GM19467 (cell line): ENCODE results near the gene MYO18A.

Experiments used
- ATAC-seq: cut with Tn5 transposase; IDR thresholded peaks from one replicate; pipeline ENCODE4 v1.9.1; 2021; ENCODE audit warnings: mild to moderate bottlenecking, moderate library complexity; ENCODE audit not compliant: unreplicated experiment

The MYO18A gene

DNA sequence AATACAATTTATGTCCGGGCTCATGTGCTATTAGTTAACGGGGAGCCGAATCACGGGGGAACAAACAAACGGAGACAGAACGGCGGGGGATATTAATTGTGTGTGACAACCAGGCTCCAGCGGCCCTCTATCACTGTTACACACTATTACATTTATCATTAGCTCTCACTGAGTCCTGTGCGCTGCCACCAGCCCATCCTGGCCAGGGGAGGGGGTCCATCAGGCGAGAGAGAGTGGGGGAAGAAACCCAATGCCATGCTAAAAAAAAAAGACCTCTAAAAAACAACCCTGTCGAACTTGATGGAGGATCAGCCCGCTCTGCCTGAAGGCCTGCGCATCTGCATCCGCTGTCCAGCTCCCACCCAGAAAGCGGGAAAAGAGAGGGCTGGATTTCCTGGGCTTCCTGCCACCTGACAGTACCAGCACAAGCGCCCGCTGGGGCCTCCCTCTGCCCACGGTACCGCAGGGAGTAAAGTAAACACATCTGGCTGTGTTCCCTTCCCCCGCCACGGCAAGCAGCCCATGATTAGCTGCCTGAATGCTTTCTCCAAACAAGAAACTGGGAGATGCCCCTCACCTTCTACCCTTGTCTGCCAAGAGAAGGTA lies 95.6 kb downstream of the MYO18A start:
- ATAC-seq: no peak

DNA sequence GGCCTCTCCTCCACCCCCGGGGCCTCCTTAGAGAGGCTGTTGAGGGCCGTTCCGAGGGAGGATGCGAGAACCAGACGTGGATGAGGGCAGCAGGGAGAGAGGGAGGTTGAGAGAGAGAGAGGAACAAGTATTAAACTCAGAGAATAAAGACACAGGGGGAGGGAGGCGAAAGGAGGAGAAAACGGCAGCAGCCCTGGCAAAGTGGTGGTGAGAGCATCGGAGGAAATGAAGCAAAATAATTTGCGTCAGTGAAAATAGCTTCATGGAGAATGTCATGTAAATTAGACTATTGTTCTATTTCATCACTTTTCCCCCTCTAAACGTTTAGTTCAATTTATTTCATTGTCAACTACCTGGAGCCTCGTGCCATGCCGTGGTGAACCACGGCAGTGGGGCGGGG lies 99.2 kb downstream of the MYO18A start:
- ATAC-seq: no peak

GRCh38 chr17:29080323-29080722 lies 99.9 kb downstream of the MYO18A start:
- ATAC-seq: no peak

- no peak for ATAC-seq
Measured at GRCh38 chr17:29079887-29080286, 100.3 kb downstream of the MYO18A start.

DNA sequence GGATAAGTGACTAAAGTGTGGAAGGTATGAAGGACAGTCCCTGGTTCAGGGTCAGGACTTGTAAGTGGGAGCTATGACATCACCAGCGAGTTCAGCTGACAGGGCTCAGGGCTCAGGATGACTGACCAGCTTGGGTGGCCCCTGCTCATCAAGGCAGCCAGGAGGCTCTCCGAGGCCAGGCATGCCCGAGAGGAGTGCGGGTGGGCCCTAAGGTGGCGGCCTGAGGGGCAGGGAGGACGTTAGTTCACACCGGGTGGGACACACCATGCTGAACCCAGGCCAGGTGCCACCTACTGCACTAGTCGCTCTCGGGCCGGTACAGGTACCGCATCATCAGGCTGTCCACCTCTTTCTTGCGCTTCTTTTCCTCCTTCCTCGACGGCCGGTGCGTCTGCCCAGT lies 100.8 kb downstream of the MYO18A start:
- ATAC-seq: no peak

- no peak for ATAC-seq
Measured at GRCh38 chr17:29078183-29079045, 101.8 kb downstream of the MYO18A start.

DNA sequence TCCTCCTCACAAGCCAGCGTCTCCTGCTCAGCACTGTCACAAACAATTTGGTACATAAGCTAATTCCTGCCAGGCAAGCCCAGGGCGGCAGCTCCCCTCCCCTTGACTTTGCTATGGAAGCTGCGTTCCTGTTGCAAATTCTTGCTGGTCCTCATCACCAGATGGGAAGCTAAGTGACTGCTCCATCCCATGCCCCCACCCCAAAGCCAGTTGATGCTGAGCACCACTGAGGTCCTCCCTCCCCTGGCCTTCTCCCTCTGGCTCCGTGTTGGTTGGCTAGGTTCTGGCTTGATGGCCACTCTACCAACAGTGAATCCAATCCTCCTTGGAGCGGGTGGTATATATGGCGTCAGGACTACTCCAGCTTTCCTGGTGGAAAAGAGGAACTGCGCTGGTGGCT lies 102.9 kb downstream of the MYO18A start:
- ATAC-seq: no peak

GRCh38 chr17:29076722-29077121 lies 103.5 kb downstream of the MYO18A start:
- ATAC-seq: no peak

DNA sequence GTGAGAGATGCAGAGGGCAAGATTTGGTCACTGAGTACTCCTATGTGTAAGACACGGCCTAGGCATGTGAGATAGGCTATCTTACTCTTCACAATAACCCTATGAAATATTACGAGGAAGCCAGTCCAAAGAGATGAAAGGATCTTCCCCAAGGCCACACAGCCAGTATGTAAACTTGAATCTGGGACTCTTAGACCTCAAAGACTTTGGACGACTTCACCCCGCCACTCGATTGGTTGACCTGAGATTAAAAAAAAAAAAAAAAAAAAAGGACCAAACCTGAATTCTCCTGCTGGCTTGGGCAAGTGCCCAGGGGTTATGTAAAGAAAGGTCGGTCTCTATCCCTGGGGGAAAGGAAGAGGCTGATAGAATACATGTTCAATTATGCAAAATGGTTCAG lies 104.1 kb downstream of the MYO18A start:
- ATAC-seq: no peak

DNA sequence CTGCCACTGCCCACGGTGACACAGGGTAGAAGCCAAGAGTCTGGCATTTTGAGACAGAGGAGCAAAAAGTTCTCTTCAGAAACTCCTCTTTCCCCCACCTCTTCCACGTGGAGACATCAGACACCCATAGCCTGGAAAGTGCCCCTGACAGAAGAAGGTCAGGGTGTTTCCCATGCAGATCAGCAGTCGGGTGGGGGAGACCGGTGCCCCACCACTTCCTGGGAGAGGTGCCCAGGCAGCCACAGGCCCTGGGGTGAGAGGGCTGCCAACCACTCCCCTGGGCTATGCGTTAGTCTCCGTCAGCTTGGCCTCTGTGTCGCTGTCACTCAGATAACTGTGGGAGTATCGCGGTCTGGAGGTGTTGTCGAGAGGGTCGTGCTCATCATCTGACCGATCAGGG lies 105.7 kb downstream of the MYO18A start:
- no peak for ATAC-seq

GRCh38 chr17:29073520-29073919 lies 106.7 kb downstream of the MYO18A start:
- no peak for ATAC-seq

GRCh38 chr17:29073045-29073444 lies 107.2 kb downstream of the MYO18A start:
- ATAC-seq: no peak

DNA sequence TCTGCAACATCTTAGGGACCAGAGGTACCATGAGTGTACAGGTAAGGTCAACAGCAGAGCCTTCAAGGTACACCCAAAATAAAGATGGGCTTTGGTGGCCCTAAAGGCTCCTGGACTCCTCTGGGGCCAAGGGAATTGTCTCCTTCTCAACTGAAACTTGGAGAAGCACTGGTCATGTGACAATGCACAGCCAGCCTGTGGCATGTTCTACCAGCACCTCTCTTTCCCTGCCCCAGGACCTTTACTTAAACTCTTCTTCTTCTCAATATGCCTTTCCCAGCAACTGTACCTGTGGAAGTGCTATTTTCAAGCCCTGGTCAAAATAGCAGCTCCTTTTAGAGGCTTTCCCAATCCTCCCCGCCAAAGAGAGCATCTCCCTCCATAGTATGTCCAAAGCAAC lies 108.9 kb downstream of the MYO18A start:
- ATAC-seq: no peak

GRCh38 chr17:29070781-29071180 lies 109.4 kb downstream of the MYO18A start:
- no peak for ATAC-seq

DNA sequence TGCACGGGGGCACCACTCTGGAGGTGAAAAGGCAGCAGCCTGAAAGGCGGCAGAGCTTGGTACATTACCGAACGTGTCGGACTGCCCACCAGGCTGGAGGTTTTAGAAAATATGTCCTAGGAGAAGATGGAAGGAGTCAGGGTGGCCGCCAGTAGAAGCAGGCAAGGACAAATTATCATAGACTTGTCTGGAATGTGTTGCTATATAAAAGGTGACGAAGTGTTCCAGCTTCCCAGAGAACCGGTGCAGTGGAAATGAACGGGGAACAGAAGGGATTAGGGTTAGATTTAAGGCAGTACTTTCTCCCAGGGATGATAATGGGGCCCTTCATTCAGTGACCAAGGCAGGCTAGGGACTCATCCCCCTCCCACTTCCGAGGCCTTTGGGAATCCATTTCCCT lies 109.9 kb downstream of the MYO18A start:
- ATAC-seq: no peak

DNA sequence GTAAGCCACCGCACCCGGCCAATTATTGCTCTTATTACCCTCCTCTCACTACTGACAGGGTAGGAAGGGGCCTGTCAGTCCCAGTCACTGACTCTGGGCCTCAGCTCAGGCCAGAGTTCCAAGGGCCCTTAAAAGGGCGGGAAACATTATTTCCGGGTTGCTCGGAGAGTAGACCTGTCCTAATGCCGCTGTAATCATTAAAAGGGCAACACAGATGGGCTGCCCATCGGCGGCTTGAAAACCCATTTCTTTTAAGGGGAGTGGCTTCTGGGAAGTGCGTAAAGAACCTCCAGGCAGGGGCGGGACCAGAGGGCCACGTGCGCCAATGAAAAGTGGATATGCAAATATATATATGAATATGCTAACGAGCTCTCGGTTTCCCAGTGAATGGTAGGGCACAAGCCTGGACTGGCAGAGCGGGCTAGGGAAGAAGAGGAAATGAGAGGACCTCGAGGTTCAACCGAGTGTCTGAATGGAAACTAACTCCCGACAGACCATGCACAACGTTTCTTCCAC lies 110.6 kb downstream of the MYO18A start:
- ATAC-seq: no peak

- no peak for ATAC-seq
Measured at GRCh38 chr17:29068818-29069217, 111.4 kb downstream of the MYO18A start.

DNA sequence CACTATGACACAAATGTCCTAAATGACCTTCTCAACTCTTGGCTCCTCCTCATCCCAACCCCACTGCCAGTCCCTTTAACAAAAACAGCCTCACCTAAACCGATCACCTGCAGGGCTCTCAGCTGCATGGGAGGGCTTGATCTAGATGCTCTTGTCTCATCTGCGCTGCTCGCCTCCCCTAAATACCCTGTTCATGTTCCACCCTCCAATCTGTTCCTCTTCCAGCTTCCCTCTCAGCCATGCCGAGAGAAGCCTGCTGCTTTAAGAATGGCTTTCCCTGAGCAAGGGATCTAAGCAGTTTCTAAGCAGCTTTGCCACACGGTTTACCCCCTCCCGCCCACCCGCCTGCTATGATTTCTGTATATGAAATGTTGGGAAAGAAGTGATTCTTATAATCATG lies 113.6 kb downstream of the MYO18A start:
- no peak for ATAC-seq

DNA sequence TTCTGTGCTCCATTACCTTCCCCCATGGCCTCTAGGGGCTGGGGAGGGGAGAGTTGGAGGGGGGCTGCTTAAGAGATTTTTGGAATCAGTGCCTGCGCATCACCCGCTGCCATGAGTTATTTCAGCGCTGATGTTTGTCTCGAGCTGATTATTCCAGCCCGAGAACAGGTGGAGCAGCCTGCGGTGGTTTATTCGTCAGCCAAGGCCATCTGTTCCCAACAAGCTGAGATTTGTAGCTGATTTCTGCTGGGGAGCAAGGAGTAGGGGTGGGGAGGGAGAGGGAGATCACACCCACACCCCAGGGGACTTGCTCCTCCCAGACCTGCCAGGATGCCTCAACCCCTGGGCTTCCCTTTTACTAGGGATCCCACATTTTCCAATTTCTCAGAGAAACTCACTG lies 114.2 kb downstream of the MYO18A start:
- ATAC-seq: no peak

DNA sequence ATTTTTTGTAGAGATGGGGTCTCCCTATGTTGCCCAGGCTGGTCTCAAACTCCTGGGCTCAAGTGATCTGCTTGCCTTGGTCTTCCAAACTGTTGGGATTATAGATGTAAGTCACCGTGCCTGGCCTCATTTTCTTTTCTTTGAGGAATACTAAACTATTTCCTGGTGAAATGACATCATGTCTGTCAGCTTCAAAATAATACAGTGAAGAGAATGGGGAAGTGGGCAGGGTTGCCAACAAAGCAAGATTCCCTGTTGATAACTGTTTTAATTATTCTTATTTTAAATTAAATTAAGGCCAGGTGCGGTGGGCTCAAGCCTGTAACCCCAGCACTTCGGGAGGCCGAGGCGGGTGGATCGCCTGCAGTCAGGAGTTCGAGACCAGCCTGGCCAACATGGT lies 116.2 kb downstream of the MYO18A start:
- ATAC-seq: no peak

DNA sequence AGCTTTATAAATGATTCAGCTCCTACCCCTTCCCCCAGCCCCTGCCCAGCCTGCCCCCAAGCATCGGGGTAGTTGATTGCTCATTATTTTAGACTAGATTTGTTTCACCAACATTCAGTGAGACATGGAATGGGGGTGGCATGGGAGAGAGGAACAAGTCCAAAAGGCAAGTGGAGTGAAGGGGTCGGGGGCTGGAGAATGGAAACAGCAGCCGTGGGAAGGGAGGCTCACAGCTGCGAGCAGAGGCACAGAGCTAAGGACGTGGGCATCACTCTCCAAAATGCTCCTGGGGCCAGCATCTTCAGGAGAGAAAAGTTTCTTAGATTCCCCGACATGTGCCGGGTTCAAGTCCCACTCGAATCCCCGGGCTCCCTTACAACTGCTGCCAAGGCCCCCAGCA lies 118.0 kb downstream of the MYO18A start:
- no peak for ATAC-seq

- no peak for ATAC-seq
Measured at GRCh38 chr17:29061036-29061435, 119.2 kb downstream of the MYO18A start.
